ENCODE measurements around the gene CROCC2. TPM values are rescaled to one million over a fixed set of nuclear protein-coding genes. Genes with fewer than 3 reads are reported as not detected.

The CROCC2 gene
- total RNA-seq, 1 donor from 2014 or later = 0.30 TPM

- DNase-seq = no peak
Observed at GRCh38 chr2:240891492-240892340, 14.4 kb upstream of the CROCC2 start.

GRCh38 chr2:240892356-240892755, 13.8 kb upstream of the CROCC2 start:
- no peak for DNase-seq

- DNase-seq = no peak
Observed at GRCh38 chr2:240892925-240893324, 13.2 kb upstream of the CROCC2 start.

- DNase-seq = no peak
Observed at GRCh38 chr2:240893363-240893844, 12.7 kb upstream of the CROCC2 start.

- DNase-seq = no peak
Observed at GRCh38 chr2:240894006-240894405, 12.1 kb upstream of the CROCC2 start.

GRCh38 chr2:240894836-240895558, 11.1 kb upstream of the CROCC2 start:
- DNase-seq = no peak

GRCh38 chr2:240895656-240896388, 10.3 kb upstream of the CROCC2 start, which contains the start of gene MAB21L4:
TSS of gene MAB21L4 (minus strand) at chr2:240896156. CDS start at chr2:240895997, 159 bp downstream.
- no peak for DNase-seq

GRCh38 chr2:240896394-240896793, 9.7 kb upstream of the CROCC2 start:
- DNase-seq = no peak

- no peak for DNase-seq
Observed at GRCh38 chr2:240896871-240897692, 9.1 kb upstream of the CROCC2 start.

- peak; percentile 23 for DNase-seq
Observed at GRCh38 chr2:240898108-240898730, 7.9 kb upstream of the CROCC2 start.

GRCh38 chr2:240898731-240899467, 7.2 kb upstream of the CROCC2 start:
- DNase-seq = peak; percentile 17

- no peak for DNase-seq
Observed at GRCh38 chr2:240899468-240899865, 6.7 kb upstream of the CROCC2 start.

GRCh38 chr2:240900141-240900860, 5.8 kb upstream of the CROCC2 start:
- DNase-seq = no peak

- DNase-seq = no peak
Observed at GRCh38 chr2:240901986-240902614, 4.0 kb upstream of the CROCC2 start.

GRCh38 chr2:240902615-240903041, 3.5 kb upstream of the CROCC2 start:
- DNase-seq = no peak

GRCh38 chr2:240903191-240904060, 2.7 kb upstream of the CROCC2 start:
- DNase-seq = no peak

- no peak for DNase-seq
Observed at GRCh38 chr2:240904216-240905175, 1.6 kb upstream of the CROCC2 start.
